ENCODE results near the gene FAM131C. TPM values are rescaled to one million over a fixed set of nuclear protein-coding genes. Genes with fewer than 3 reads are reported as not detected.
A peak's percentile ranks its signal among the peaks of the same experiment; 100 is the strongest.

The FAM131C gene
- total RNA-seq, 2 donors from 2014 or later: 0.66 to 2.5 TPM

GRCh38 chr1:16078925-16079656 is 5.6 kb upstream of the FAM131C start:
- WGBS, 2 experiments (ENCODE audit: insufficient coverage in 1 of 2, insufficient read length in 1 of 2): 39 to 40% methylated on average over 9 to 10 of the region's 10 CpGs
- Mint-ChIP-seq H3K4me3 (no peak overlapping the region), H3K9me3 (no peaks in the 10 kb centered on the region), H3K27ac (no peak overlapping the region), H3K27me3 (ENCODE audit: insufficient read depth) (peaks cover 34% of the 10 kb centered on the region), H3K4me1 (peaks cover 23% of the 10 kb centered on the region), H3K36me3 (ENCODE audit: low read depth) (no peaks in the 10 kb centered on the region)
- H3K9me3 ChIP-seq (ENCODE audit: control insufficient read depth, low read length): no peaks in the 10 kb centered on the region
- peak; percentile 93 for TF ChIP-seq CTCF (conservative IDR thresholded peaks at IDR 0.05)
- peaks cover 17% of the 10 kb centered on the region for H3K4me1 ChIP-seq (ENCODE audit: control insufficient read depth, insufficient read depth, low read length)
- peaks cover 15% of the 10 kb centered on the region for H3K27me3 ChIP-seq (ENCODE audit: control insufficient read depth, insufficient read depth, low read length, poor library complexity, severe bottlenecking)
- no peaks in the 10 kb centered on the region for H3K36me3 ChIP-seq (ENCODE audit: control insufficient read depth, insufficient read depth, low read length)
- H3K4me3 ChIP-seq (ENCODE audit: low read length): no peak overlapping the region
- H3K9ac ChIP-seq (ENCODE audit: extremely low read depth, low read length, poor library complexity, severe bottlenecking): no peak overlapping the region
- H3K27ac ChIP-seq (ENCODE audit: low read depth, low read length): no peak overlapping the region
- DNase-seq: peak; percentile 96

GRCh38 chr1:16077406-16078245 is 4.2 kb upstream of the FAM131C start:
- H3K9me3 ChIP-seq (ENCODE audit: control insufficient read depth, low read length): no peaks in the 10 kb centered on the region
- 84 to 90% methylated on average over 11 to 12 of the region's 12 CpGs for WGBS, 2 experiments (ENCODE audit: insufficient coverage in 1 of 2, insufficient read length in 1 of 2)

GRCh38 chr1:16076865-16077238 is 3.4 kb upstream of the FAM131C start:
- TF ChIP-seq CTCF (conservative IDR thresholded peaks at IDR 0.05): no peak
- Mint-ChIP-seq H3K4me3 (no peak overlapping the region), H3K4me1 (peaks cover 16% of the 10 kb centered on the region), H3K9me3 (no peaks in the 10 kb centered on the region), H3K27ac (no peak overlapping the region), H3K36me3 (ENCODE audit: low read depth) (no peaks in the 10 kb centered on the region), H3K27me3 (ENCODE audit: insufficient read depth) (peaks cover 50% of the 10 kb centered on the region)
- no peak overlapping the region for H3K4me3 ChIP-seq (ENCODE audit: low read length)
- H3K9me3 ChIP-seq (ENCODE audit: control insufficient read depth, low read length): no peaks in the 10 kb centered on the region
- H3K27ac ChIP-seq (ENCODE audit: low read depth, low read length): no peak overlapping the region
- H3K36me3 ChIP-seq (ENCODE audit: control insufficient read depth, insufficient read depth, low read length): no peaks in the 10 kb centered on the region
- H3K4me1 ChIP-seq (ENCODE audit: control insufficient read depth, insufficient read depth, low read length): peaks cover 13% of the 10 kb centered on the region
- H3K27me3 ChIP-seq (ENCODE audit: control insufficient read depth, insufficient read depth, low read length, poor library complexity, severe bottlenecking): peaks cover 30% of the 10 kb centered on the region
- WGBS, 2 experiments (ENCODE audit: insufficient coverage in 1 of 2, insufficient read length in 1 of 2): 87 to 92% methylated on average over 9 to 11 of the region's 11 CpGs
- no peak overlapping the region for H3K9ac ChIP-seq (ENCODE audit: extremely low read depth, low read length, poor library complexity, severe bottlenecking)
- no peak for DNase-seq

More at GRCh38 chr1:16077406-16078245, 4.2 kb upstream of the FAM131C start:
- Histone ChIP-seq H3K4me1 (ENCODE audit: control insufficient read depth, insufficient read depth, low read length) (peaks cover 17% of the 10 kb centered on the region), H3K9ac (ENCODE audit: extremely low read depth, low read length, poor library complexity, severe bottlenecking) (no peak overlapping the region), H3K4me3 (ENCODE audit: low read length) (no peak overlapping the region), H3K36me3 (ENCODE audit: control insufficient read depth, insufficient read depth, low read length) (no peaks in the 10 kb centered on the region), H3K27me3 (ENCODE audit: control insufficient read depth, insufficient read depth, low read length, poor library complexity, severe bottlenecking) (peaks cover 22% of the 10 kb centered on the region), H3K27ac (ENCODE audit: low read depth, low read length) (no peak overlapping the region)
- Mint-ChIP-seq H3K27ac (no peak overlapping the region), H3K27me3 (ENCODE audit: insufficient read depth) (peaks cover 42% of the 10 kb centered on the region), H3K9me3 (no peaks in the 10 kb centered on the region), H3K4me3 (no peak overlapping the region), H3K36me3 (ENCODE audit: low read depth) (no peaks in the 10 kb centered on the region), H3K4me1 (peaks cover 23% of the 10 kb centered on the region)
- peak; percentile 57 for DNase-seq
- no peak for TF ChIP-seq CTCF (conservative IDR thresholded peaks at IDR 0.05)
